GM12875 (cell line): Measurements from ENCODE around the gene SPTLC1.

Source experiments
- H3K4me3 ChIP-seq: one replicate; pipeline ENCODE4 v1.5.1; 2011; ENCODE audit warnings: low read depth, low read length, control low read depth
- CTCF ChIP-seq: IDR thresholded peaks from 2 replicates; pipeline ENCODE4 v1.5.1; 2011; ENCODE audit warnings: low read depth, mild to moderate bottlenecking, control low read depth, inconsistent platforms, low read length, moderate library complexity, borderline replicate concordance; ENCODE audit not compliant: insufficient read depth

SPTLC1 gene

GRCh38 chr9:91995000-91995655 is 120.1 kb downstream of the SPTLC1 start:
- no peak for TF ChIP-seq CTCF
- no peak overlapping the region for H3K4me3 ChIP-seq

GRCh38 chr9:91994422-91994821 is 120.8 kb downstream of the SPTLC1 start:
- no peak for TF ChIP-seq CTCF
- H3K4me3 ChIP-seq, result no peak overlapping the region

- no peak for TF ChIP-seq CTCF
- no peak overlapping the region for H3K4me3 ChIP-seq
Observed at GRCh38 chr9:91992461-91993041, 122.7 kb downstream of the SPTLC1 start.

- TF ChIP-seq CTCF, result no peak
- H3K4me3 ChIP-seq, result no peak overlapping the region
Observed at GRCh38 chr9:91991721-91992341, 123.4 kb downstream of the SPTLC1 start.

GRCh38 chr9:91986248-91986647 is 129.0 kb downstream of the SPTLC1 start:
- no peak for TF ChIP-seq CTCF
- H3K4me3 ChIP-seq, result no peak overlapping the region

GRCh38 chr9:91985692-91986091 is 129.5 kb downstream of the SPTLC1 start:
- no peak for TF ChIP-seq CTCF
- no peak overlapping the region for H3K4me3 ChIP-seq
